NCI-H2107 (cell line): Measurements from ENCODE around the gene APPL1.
A peak's percentile ranks its signal among the peaks of the same experiment; 100 is the strongest.

Source experiments
- DNase-seq: peaks from one replicate; lab custom pipeline; 2025; lab: John Stamatoyannopoulos, UW

APPL1 gene

GRCh38 chr3:57227204-57227929, at the start of gene APPL1:
Gene APPL1, plus strand, starts transcription at chr3:57227729. Its CDS starts 155 bp downstream, at chr3:57227884.
- peak; percentile 70 for DNase-seq

GRCh38 chr3:57179580-57180410, 47.7 kb upstream of the APPL1 start:
- no peak for DNase-seq

- DNase-seq: no peak
Measured at GRCh38 chr3:57184526-57184925, 43.0 kb upstream of the APPL1 start.

GRCh38 chr3:57192028-57192427, 35.5 kb upstream of the APPL1 start:
- no peak for DNase-seq

- DNase-seq: no peak
Measured at GRCh38 chr3:57194641-57195040, 32.9 kb upstream of the APPL1 start.

- DNase-seq: no peak
Measured at GRCh38 chr3:57199895-57200297, 27.6 kb upstream of the APPL1 start, which contains the start of gene HESX1. Gene HESX1, minus strand, starts transcription at chr3:57199978. Its CDS starts 60 bp downstream, at chr3:57199918.

GRCh38 chr3:57206423-57206822, 21.1 kb upstream of the APPL1 start:
- DNase-seq: no peak

GRCh38 chr3:57221883-57222282, 5.6 kb upstream of the APPL1 start:
- no peak for DNase-seq

GRCh38 chr3:57224856-57225255, 2.7 kb upstream of the APPL1 start:
- DNase-seq: no peak

GRCh38 chr3:57226176-57226575, 1.4 kb upstream of the APPL1 start:
- DNase-seq: no peak

GRCh38 chr3:57227930-57228751, 612 bp downstream of the APPL1 start:
- DNase-seq: no peak

GRCh38 chr3:57230006-57230405, 2.5 kb downstream of the APPL1 start:
- no peak for DNase-seq

GRCh38 chr3:57233799-57234198, 6.3 kb downstream of the APPL1 start:
- no peak for DNase-seq

GRCh38 chr3:57234613-57235575, 7.4 kb downstream of the APPL1 start:
- DNase-seq: no peak

- no peak for DNase-seq
Measured at GRCh38 chr3:57244946-57245345, 17.4 kb downstream of the APPL1 start.

GRCh38 chr3:57252404-57252803, 24.9 kb downstream of the APPL1 start:
- no peak for DNase-seq

GRCh38 chr3:57256844-57257243, 29.3 kb downstream of the APPL1 start:
- no peak for DNase-seq

- DNase-seq: no peak
Measured at GRCh38 chr3:57257678-57258077, 30.1 kb downstream of the APPL1 start.

- DNase-seq: no peak
Measured at GRCh38 chr3:57261119-57261518, 33.6 kb downstream of the APPL1 start.

- DNase-seq: no peak
Measured at GRCh38 chr3:57261929-57262328, 34.4 kb downstream of the APPL1 start.

GRCh38 chr3:57268416-57268815, 40.9 kb downstream of the APPL1 start:
- DNase-seq: no peak
